Liver (tissue), 9 donors: ENCODE data around the gene PITPNM3. TPM values are rescaled to one million over a fixed set of nuclear protein-coding genes. Genes with fewer than 3 reads are reported as not detected.

Source experiments
- DNase-seq: peaks from one replicate; pipeline ENCODE4 v3.0.0-alpha.2; 2017; ENCODE audit warnings: low spot score
- H3K27ac ChIP-seq, 2 donors: one replicate each; pipeline ENCODE4 v1.7.0; 2013; ENCODE audit warnings: inconsistent platforms in 2 of 2, low read length in 2 of 2, control low read depth in 1 of 2, low read depth in 1 of 2, mild to moderate bottlenecking in 1 of 2
- H3K27me3 ChIP-seq, 4 donors: one replicate each; pipeline versions ENCODE4 v1.6.1 to v1.7.0; 2013; ENCODE audit warnings: low read length in 3 of 4, inconsistent platforms in 1 of 4, mild to moderate bottlenecking in 1 of 4, moderate library complexity in 1 of 4; ENCODE audit not compliant: control insufficient read depth in 4 of 4, insufficient read depth in 4 of 4
- H3K36me3 ChIP-seq, 4 donors: one replicate each; pipeline versions ENCODE4 v1.6.1 to v1.7.0; 2013; ENCODE audit warnings: low read length in 3 of 4, mild to moderate bottlenecking in 3 of 4, low read depth in 1 of 4, moderate library complexity in 1 of 4; ENCODE audit not compliant: control insufficient read depth in 4 of 4, insufficient read depth in 3 of 4
- H3K4me1 ChIP-seq, 4 donors: one replicate each; pipeline versions ENCODE4 v1.6.1 to v1.7.0; 2013; ENCODE audit warnings: low read length in 3 of 4, mild to moderate bottlenecking in 3 of 4, moderate library complexity in 1 of 4; ENCODE audit not compliant: control insufficient read depth in 4 of 4, insufficient read depth in 4 of 4
- H3K4me3 ChIP-seq, 3 donors: one replicate each; pipeline versions ENCODE4 v1.6.1 to v1.7.0; 2013; ENCODE audit warnings: low read length in 3 of 3, control low read depth in 1 of 3, low read depth in 1 of 3, mild to moderate bottlenecking in 1 of 3
- H3K9ac ChIP-seq, 2 donors: one replicate each; pipeline ENCODE4 v1.7.0; 2013; ENCODE audit warnings: low read length in 2 of 2, mild to moderate bottlenecking in 2 of 2, moderate library complexity in 2 of 2, control low read depth in 1 of 2, low read depth in 1 of 2
- H3K9me3 ChIP-seq, 4 donors: one replicate each; pipeline versions ENCODE4 v1.6.1 to v1.7.0; 2013; ENCODE audit warnings: low read length in 3 of 4; ENCODE audit not compliant: control insufficient read depth in 4 of 4
- EGR1 ChIP-seq, 2 donors: IDR thresholded peaks; 2 replicates each; pipeline ENCODE4 v1.6.1; 2016 to 2018; ENCODE audit warnings: antibody characterized with exemption in 2 of 2, low read depth in 2 of 2
- FOXA1 ChIP-seq: IDR thresholded peaks from 2 replicates; pipeline ENCODE4 v1.6.1; 2016; ENCODE audit warnings: antibody characterized with exemption
- FOXA2 ChIP-seq: IDR thresholded peaks from 2 replicates; pipeline ENCODE4 v1.6.1; 2016; ENCODE audit warnings: antibody characterized with exemption
- GABPA ChIP-seq, 2 donors: IDR thresholded peaks in 1 of 2; conservative IDR thresholded peaks in 1 of 2; 2 replicates each; pipeline ENCODE4 v1.6.1; 2016; ENCODE audit warnings: antibody characterized with exemption in 2 of 2, mild to moderate bottlenecking in 1 of 2, moderate library complexity in 1 of 2
- HNF4A ChIP-seq, 2 donors: conservative IDR thresholded peaks; 2 replicates each; pipeline ENCODE4 v1.6.1; 2016; ENCODE audit warnings: antibody characterized with exemption in 2 of 2, mild to moderate bottlenecking in 2 of 2
- HNF4G ChIP-seq: IDR thresholded peaks from 2 replicates; pipeline ENCODE4 v1.6.1; 2016; ENCODE audit warnings: antibody characterized with exemption
- JUND ChIP-seq, 2 donors: IDR thresholded peaks; 2 replicates each; pipeline ENCODE4 v1.6.1; 2016; ENCODE audit warnings: antibody characterized with exemption in 2 of 2
- SP1 ChIP-seq: IDR thresholded peaks from 2 replicates; pipeline ENCODE4 v1.6.1; 2018; ENCODE audit warnings: antibody characterized with exemption, mild to moderate bottlenecking
- TAF1 ChIP-seq: conservative IDR thresholded peaks from 2 replicates; pipeline ENCODE4 v1.6.1; 2016; ENCODE audit warnings: antibody characterized with exemption, mild to moderate bottlenecking
- YY1 ChIP-seq: IDR thresholded peaks from 2 replicates; pipeline ENCODE4 v1.6.1; 2016; ENCODE audit warnings: antibody characterized with exemption, mild to moderate bottlenecking
- WGBS: extraction: QIAGEN DNeasy Blood & Tissue Kit; methylation state at CpG from one replicate; pipeline ENCODE4 v1.1.7; 2013; 5-methylcytosine and 5-hydroxymethylcytosine counted together
- polyA plus RNA-seq, 2 donors: library from polyadenylated mRNA; stranded (reverse) in 1 of 2; unstranded in 1 of 2; fragments of 200-250 nt in 1 of 2; fragments of >200 nt in 1 of 2; fragmentation: Nextera tagmentation in 1 of 2; extraction: Ambion mirVana in 1 of 2; gene quantifications; one replicate each; pipeline versions ENCODE4 v1.2.1 to v1.2.3, GENCODE V29; 2013 to 2015
- total RNA-seq, 2 donors: library from RNA; depleted of rRNA; stranded (reverse); fragments of >200 nt; gene quantifications; one replicate each; pipeline ENCODE4 v1.2.3, GENCODE V29; 2014
- TF ChIP-seq, protein P1 (sequence below): IDR thresholded peaks from 2 replicates; pipeline ENCODE4 v1.6.1; 2016; ENCODE audit warnings: antibody characterized with exemption, mild to moderate bottlenecking
- TF ChIP-seq, protein P2 (sequence below): IDR thresholded peaks from 2 replicates; pipeline ENCODE4 v1.6.1; 2016; ENCODE audit warnings: antibody characterized with exemption
- TF ChIP-seq, protein P3 (sequence below): IDR thresholded peaks from 2 replicates; pipeline ENCODE4 v1.6.1; 2016; ENCODE audit warnings: antibody characterized with exemption
- donor health status: healthy.
- donor health status: healthy.
- donor health status: healthy.
- donor health status: healthy.
- donor health status: healthy.

PITPNM3 gene
- total and polyA plus RNA-seq, 4 donors, result 1.5 to 5.0 (median 1.8) TPM

DNA sequence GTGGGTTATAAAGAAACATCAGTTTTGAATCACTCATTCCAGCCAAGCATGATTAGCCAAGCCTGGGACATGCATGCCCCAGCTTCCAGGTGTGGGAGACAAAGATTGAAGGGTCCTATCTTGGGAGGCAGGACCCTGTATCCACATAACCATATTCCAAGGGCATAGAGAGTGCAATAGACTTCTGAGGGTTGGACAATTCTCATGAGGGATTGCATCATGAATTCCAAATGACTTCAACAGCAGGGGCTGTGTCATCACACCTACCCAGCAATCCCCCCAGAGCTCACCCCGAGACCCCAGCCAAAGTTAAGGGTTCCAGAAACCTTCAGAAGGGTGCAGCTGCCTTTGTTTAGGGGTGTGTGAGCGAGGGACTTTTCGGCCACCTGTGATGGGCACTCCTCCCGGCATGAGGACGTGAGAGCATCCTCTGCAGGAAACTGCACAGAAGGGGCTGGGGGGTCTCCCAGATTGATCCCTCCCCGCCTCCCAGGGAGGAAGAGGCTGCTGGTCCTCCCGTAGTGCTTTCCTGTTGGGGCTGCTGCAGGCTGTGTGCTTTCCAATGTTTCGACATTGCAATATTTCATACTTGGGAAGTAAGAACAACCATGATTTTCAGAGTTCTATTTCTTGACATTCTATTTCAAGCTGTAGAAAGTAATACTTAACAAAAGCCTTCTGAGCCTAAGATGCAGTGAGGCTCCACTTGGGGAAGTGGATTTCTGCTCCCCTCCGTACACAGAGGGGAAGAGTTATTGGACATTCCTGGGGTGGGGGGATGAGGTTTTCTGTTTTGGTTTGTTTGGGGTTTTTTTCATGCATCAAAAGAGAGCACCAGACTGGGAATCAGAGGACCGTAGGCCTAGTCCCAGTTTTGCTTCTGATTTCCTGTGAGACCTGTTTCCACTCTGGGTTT is 13.3 kb upstream of the PITPNM3 start:
- no peak for DNase-seq
- Histone ChIP-seq H3K36me3 (no peaks in the 10 kb centered on the region), H3K27me3 (no peaks in the 10 kb centered on the region), H3K4me3 (no peak overlapping the region), H3K9me3 (no peaks in the 10 kb centered on the region), H3K27ac (no peak overlapping the region), H3K9ac (no peak overlapping the region), H3K4me1 (no peaks in the 10 kb centered on the region)
- 89% methylated on average over 10 of the region's 10 CpGs for WGBS
- TF ChIP-seq, protein P1, sequence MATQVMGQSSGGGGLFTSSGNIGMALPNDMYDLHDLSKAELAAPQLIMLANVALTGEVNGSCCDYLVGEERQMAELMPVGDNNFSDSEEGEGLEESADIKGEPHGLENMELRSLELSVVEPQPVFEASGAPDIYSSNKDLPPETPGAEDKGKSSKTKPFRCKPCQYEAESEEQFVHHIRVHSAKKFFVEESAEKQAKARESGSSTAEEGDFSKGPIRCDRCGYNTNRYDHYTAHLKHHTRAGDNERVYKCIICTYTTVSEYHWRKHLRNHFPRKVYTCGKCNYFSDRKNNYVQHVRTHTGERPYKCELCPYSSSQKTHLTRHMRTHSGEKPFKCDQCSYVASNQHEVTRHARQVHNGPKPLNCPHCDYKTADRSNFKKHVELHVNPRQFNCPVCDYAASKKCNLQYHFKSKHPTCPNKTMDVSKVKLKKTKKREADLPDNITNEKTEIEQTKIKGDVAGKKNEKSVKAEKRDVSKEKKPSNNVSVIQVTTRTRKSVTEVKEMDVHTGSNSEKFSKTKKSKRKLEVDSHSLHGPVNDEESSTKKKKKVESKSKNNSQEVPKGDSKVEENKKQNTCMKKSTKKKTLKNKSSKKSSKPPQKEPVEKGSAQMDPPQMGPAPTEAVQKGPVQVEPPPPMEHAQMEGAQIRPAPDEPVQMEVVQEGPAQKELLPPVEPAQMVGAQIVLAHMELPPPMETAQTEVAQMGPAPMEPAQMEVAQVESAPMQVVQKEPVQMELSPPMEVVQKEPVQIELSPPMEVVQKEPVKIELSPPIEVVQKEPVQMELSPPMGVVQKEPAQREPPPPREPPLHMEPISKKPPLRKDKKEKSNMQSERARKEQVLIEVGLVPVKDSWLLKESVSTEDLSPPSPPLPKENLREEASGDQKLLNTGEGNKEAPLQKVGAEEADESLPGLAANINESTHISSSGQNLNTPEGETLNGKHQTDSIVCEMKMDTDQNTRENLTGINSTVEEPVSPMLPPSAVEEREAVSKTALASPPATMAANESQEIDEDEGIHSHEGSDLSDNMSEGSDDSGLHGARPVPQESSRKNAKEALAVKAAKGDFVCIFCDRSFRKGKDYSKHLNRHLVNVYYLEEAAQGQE, result no peak
- TF ChIP-seq TAF1, result no peak
- TF ChIP-seq HNF4A (conservative IDR thresholded peaks at IDR 0.05), result no peak
- TF ChIP-seq FOXA2, result no peak
- no peak for TF ChIP-seq JUND (IDR thresholded peaks at IDR 0.05)

DNA sequence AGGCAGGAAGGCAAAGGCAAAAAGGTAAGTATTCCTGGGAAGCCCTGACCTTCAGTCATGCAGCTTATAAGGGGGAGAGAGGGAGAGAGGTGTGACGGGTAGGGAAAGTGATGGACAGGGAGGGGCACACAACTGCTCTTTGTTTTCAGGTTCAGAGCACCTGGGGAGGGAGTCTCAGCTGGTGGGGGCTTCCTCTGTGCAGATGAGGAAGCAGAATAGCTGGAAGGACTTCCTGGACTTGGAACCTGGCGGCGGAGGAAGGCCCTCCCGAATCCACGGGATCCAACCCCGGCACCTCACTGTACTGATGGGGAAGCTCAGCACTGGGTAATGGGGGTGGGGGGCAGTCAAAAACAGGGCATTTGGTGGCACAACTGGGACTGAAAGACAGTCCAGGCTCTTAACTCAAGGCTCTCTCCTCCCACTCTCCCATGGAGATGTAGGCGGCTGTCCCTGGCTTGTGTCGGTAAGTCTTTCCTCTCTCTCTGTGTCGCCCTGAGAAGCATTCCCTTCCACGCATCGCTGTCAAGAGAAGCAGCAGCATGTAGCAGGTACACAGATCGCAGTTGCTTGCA is 11.9 kb upstream of the PITPNM3 start:
- no peak overlapping the region for H3K27ac ChIP-seq
- TF ChIP-seq FOXA2 (no peak), GABPA (IDR thresholded peaks at IDR 0.05 in 1 of 2, conservative IDR thresholded peaks at IDR 0.05 in 1 of 2) (no peak), JUND (IDR thresholded peaks at IDR 0.05) (no peak), SP1 (no peak), HNF4G (no peak), EGR1 (IDR thresholded peaks at IDR 0.05; ENCODE audit: low read depth in 2 of 2) (no peak), FOXA1 (no peak), HNF4A (conservative IDR thresholded peaks at IDR 0.05) (no peak), YY1 (no peak)
- TF ChIP-seq, protein P2, sequence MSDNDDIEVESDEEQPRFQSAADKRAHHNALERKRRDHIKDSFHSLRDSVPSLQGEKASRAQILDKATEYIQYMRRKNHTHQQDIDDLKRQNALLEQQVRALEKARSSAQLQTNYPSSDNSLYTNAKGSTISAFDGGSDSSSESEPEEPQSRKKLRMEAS, result no peak
- TF ChIP-seq, protein P1, result no peak
- TF ChIP-seq, protein P3, sequence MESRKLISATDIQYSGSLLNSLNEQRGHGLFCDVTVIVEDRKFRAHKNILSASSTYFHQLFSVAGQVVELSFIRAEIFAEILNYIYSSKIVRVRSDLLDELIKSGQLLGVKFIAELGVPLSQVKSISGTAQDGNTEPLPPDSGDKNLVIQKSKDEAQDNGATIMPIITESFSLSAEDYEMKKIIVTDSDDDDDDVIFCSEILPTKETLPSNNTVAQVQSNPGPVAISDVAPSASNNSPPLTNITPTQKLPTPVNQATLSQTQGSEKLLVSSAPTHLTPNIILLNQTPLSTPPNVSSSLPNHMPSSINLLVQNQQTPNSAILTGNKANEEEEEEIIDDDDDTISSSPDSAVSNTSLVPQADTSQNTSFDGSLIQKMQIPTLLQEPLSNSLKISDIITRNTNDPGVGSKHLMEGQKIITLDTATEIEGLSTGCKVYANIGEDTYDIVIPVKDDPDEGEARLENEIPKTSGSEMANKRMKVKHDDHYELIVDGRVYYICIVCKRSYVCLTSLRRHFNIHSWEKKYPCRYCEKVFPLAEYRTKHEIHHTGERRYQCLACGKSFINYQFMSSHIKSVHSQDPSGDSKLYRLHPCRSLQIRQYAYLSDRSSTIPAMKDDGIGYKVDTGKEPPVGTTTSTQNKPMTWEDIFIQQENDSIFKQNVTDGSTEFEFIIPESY, result no peak
- no peak overlapping the region for H3K4me3 ChIP-seq
- H3K27me3 ChIP-seq, result no peaks in the 10 kb centered on the region
- no peaks in the 10 kb centered on the region for H3K36me3 ChIP-seq
- no peaks in the 10 kb centered on the region for H3K4me1 ChIP-seq
- H3K9ac ChIP-seq, result no peak overlapping the region
- WGBS, result 92% methylated on average over 12 of the region's 12 CpGs
- no peak for DNase-seq
- H3K9me3 ChIP-seq, result no peaks in the 10 kb centered on the region
